Stimulated activated CD4-positive, alpha-beta T cell treated with anti-CD3 and anti-CD28 coated beads, Interleukin-2, amount 100 ng/mL, for 24 hours (primary cell): Measurements from ENCODE around the gene HSD17B2.

Experiments used
- DNase-seq, 2 donors: peaks; one replicate each; pipeline ENCODE4 v3.0.0-alpha.2; 2020

Gene HSD17B2

DNA sequence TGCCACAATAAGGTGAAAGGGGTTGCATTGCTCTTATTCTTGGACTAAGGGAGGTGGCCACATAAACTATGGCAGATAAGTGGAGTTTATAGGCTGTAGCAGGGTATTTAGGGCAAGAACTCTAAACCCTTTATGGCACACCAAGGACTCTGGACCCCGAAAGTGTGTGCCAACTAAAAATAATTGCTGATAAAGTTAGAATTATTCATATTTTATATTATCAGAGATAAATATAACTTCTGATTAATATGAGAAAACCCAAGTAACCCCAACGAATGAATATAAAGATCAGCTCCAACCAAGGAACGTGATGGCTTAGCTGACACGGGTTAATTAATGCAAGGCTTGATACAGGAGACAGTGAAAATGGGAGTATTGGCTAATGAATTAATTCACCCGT lies 15.0 kb upstream of the HSD17B2 start:
- no peak for DNase-seq

DNA sequence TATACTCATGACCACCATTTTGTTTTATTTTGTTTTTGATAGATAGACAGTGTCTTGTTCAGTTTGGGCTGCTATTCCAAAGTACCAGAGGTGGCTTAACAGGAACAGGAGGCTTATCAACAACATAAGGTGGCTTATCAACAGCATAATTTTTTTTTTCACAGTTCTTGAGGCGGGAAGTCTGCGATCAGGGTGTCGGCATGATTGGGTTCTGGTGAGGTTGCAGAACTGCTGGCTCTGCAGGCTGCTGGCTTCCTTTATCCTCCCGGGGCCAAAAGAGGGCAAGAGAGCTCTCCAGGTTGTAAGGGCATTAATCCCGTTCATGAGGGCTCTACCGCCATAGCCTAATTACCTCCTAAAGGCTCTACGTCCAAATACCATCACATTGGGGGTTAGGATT lies 11.8 kb upstream of the HSD17B2 start:
- DNase-seq = no peak

DNA sequence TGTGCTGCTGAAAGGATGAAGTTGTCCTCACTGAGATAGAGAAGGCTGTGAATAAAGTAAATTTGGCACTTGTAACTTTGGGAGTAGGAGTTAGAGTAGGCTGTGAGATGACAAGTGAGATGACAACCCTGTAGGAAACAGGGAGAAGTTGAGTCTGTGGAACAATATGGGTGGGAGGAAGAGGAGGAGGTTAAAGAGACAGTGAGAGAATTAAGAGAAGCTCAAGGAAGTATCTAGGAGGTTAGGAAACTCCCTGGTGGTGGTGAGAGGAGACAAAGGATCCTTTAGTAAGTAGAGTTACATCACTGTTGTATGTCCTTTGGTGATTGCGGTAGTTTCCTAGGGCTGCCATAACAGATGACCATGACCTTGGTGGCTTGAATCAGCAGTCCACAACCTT lies 10.7 kb upstream of the HSD17B2 start:
- no peak for DNase-seq

DNA sequence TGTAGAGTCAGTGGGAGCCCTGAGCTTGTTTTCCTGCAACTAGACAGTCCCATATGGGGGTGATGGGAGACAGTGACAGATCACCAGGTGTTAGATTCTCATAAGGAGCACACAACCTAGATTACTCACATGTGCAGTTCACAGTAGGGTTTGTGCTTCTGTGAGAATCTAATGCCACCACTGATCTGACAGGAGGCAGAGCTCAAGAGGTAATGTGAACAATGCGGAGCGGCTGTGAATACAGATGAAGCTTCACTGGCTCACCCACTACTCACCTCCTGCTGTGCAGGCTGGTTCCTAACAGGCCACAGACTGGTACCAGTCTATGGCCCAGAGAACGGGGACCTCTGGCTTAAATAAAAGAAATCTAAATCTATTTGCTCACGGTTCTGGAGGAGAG lies 10.2 kb upstream of the HSD17B2 start:
- no peak for DNase-seq

DNA sequence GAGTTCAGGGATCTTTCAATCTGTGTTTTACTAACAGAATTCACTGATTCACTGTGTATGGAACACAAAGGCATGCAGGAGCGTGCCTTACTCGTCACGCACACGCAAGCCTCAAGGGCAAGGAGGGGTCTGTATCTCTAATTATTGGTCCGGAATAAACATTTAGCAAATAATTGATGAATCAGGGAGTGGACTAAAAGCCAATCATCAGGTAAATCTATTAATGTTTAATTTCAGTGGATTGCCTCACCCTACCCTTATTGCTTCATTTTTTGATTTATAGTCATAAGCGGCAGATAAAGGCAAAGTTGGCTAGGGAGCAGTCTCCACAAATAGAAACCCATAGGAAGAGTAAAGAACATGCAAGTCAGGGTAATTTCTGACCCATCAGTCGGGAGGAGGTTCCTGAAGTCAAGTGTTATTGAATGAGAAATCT lies 7.4 kb upstream of the HSD17B2 start:
- DNase-seq = no peak

DNA sequence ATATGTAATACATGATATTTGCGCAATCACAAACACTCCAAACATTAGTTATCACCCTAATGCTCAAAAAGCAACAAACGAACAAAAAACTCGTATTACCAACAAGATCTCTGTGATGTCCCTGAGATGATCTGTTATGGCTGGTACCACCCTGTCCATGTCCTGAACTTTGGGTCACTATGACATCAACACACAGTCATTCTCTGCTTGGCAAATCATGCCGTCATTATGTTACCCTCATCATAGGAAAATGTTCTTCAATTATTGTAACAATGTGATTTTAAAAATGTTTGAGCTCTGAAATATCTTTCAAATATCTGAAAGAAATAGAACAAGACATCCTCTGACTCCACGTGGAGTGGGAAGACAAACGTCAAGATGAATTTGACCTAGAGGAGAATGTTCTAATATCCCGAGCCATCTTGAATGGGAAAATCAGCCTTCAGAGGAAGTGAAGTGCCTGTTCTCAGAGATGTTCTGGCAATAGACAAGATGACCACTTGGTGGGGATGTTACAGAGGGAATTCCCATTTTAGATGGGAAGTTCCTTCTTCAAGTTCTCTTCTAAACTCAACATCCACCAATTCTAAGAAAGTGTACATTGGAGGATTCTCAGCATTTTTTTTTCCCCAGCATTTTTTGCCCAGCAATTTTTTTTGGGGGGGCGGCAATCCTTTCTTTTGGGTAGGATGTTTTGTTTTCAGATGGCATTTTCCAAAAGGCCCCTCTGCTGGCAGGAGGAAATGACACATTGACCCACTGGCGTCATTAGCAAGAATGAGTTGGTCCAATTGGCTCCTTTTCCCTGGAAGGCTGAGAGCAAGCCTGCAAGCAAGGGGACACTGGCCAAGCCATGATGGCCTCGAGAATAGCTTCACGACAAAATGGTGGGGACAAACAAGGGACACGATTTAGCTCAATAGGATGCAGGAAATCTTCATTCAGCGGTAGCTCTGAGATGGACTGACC lies 3.7 kb upstream of the HSD17B2 start:
- DNase-seq = no peak

DNA sequence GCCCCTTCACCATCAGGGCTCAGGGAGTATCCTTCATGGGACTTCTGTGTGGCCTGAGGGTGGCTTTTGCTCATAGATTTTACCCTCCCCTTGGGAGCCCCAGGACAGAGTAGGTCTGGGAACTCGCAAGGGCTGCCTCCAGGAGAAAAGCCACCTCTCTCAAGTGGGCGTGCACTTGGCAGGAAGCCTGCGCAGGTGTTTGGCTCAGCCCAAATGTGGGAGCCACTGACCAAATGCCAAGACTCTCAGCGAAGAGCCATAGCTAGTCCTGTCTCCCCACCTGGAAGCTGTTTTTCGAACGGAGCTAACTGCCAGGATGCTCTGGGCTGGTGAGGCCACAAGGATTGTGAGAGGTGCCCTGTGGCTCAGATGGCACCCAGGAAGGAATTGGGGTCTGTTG lies 2.0 kb upstream of the HSD17B2 start:
- DNase-seq = no peak

DNA sequence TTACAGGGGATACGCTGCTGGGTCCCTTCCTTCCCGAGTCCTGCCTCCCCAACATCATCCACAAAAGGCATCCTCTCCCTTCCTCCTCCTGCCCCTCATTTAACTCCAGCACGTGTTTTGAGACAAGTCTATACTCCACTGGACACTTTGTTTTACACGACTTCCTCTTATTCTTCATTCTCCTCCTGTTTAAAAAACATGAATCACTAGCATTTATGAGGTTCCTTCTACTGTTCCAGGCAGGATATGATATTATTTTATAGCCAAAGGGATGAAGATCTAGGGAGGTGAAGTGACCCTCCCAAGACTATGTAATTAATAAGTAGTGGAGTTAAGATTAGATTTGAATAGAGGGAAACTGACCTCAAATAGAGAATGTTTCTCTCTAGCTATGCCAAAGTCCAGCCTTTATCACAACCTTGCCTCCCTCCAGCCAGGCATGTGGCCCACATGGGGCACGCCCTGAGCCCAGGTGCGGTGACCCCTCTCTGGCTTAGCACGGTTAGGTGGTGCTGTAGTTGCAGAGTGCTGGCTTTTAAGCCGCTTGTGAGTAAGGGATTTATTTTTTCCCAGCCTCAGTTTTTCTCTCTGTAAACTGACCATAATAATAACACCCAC lies 1.3 kb upstream of the HSD17B2 start:
- DNase-seq = no peak

DNA sequence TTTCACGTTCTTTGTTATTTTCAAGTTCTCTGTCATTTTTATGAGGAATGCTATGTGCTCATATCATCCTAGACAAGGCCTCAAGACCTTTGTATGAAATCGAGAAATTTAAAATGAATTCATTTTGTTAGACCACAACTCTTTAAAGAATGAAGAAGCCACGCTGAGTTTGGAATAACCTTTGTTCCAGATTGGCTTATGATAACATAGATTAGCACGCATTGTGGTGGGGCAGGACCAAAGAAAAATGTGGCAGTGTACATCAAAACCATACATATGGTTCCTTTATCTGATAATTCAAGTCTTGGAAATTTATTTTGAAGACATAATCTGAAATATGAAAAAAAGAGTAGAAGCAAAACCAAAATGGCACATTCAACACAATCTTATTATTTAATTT lies 2.2 kb downstream of the HSD17B2 start:
- DNase-seq = no peak

DNA sequence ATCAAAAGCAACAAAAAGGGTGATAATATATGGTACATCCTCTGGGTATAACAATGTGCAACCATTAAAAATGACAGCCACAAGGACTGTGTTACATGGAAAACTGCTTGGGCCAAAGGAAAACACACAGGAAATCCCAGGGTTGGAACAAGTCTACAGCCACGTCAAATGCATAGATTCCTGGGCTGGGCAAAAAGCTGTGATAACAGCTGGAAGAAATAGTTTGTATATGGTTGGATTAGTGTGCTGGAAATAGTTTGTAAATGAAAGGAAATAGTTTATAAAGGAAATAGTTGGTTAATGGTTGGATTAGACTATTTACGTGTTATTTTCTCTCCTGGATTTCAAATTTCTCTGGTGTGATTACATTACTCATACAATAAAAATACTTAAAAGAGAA lies 2.6 kb downstream of the HSD17B2 start:
- DNase-seq = no peak

DNA sequence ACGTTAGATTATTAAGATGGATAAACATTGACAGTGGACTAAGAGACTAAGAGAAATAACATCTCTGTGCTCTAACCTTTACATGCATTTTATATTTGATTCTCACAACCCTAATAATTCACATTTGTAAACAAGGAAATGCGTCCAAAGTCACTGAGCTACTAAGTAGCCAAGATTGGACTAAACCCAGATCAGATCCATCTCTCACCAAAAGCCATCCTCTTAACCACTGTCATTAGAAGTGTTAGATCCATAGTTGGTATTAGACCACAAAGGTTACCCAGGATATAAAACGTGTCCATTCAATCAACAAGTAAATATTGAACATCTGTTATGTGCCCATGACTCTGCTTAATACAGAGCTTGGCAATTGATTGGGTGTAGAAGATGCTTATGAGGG lies 5.2 kb downstream of the HSD17B2 start:
- DNase-seq = no peak

DNA sequence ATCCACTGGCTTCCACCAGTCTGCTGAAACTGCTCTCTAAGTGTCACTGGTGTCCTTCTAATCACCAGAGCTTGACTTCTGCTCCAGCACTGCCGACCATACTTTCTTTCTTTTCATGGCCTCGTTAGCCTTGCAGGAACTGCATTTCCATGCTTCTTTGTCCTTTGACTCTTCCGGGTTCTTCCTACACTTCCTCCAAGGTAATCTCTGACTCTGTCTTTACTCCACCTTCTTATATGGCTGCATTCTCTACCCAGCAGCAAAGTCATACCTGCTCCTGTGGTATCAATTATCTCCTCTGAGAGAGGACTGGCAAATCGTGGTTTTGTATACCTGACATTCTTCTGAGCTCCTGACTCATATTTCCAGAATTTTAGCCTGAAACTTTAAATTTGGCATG lies 6.5 kb downstream of the HSD17B2 start:
- no peak for DNase-seq

DNA sequence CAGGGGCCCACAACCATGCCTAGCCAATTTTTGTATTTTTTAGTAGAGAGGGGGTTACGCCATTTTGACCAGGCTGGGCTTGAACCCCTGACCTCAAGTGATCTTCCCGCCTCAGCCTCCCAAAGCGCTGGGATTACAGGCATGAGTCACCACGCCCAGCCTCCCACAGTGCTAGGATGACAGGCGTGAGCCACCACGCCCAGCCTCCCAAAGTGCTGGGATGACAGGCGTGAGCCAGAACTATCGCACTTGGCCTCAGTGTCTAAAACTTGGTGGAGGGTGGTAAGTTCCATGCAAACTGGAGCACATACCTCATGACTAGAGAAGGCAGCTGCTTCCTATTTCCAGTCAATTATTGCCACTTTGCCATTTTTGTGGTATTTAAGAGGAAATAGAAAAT lies 7.1 kb downstream of the HSD17B2 start:
- DNase-seq = no peak

DNA sequence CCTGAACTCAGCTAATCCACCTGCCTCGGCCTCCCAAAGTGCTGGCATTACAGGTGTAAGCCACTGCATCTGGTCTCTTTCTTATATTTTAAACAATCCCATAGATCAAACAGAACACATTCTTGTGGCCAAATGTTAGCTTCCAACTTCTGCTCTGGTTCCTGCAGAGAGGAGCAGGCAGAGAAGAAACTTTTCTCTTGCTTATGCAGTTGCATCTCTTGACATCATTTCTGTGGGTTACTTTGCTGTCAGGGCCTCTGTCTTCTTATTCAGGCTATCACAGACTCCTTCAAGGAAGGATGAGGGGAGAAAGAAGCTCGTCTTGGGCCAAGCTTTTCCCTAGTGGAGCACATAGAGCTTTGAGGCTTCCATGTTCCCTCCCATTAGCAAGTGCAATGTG lies 7.8 kb downstream of the HSD17B2 start:
- DNase-seq = no peak

DNA sequence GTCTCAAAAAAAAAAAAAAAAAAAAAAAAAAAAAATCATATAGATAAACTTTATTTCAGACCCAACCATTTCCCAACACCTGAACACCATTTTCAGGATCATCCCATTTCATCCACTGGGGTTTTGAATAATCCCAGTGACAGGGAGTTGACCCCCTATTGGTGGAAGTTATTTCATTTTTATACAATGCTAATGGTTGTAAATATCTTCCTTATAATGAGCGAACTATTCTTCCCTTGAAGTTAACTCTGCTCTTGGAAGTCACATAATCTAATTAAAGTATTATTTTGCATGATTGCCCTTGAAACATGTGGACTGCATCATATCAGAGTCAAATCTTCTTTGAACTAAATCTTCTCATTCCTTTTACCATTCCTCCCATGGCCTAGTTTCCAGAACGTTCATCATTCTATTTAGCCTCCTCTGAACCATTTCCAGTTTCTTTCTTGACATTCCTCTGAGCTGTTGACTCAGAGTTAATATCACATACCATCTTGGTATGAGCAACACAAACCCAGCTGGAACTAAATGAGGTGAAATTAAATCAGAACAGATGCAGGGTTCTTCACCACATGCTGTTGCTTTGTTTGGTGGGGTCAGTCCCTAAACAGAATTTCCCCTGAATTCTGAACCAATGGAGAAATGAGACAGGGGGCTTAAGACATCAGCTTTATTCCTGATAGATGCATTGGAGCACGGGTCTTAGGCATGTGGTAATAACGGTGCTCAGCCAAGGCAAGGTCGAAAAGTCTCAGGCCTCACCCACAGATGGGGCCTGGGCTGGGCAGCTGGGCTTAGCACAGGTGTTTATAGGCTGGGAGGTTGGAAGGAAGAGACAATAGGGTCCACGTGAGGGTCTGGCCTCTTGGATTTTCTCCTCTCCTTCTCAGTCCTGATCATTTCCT lies 8.9 kb downstream of the HSD17B2 start:
- DNase-seq = no peak

DNA sequence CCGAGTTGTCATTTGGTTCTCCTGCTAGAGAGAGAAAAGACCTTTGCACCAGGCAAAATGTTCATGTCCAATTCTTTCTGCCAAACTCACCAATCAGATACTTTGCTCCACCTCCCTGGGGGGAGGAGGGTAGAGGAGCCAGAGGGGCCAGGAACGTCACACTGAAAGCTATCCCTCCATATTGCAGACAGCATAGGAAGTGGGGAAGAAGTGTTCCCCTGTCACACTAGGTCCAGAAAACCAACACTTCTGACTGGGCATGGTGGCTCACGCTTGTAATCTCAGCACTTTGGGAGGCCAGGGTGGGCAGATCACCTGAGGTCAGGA lies 9.5 kb downstream of the HSD17B2 start:
- no peak for DNase-seq

DNA sequence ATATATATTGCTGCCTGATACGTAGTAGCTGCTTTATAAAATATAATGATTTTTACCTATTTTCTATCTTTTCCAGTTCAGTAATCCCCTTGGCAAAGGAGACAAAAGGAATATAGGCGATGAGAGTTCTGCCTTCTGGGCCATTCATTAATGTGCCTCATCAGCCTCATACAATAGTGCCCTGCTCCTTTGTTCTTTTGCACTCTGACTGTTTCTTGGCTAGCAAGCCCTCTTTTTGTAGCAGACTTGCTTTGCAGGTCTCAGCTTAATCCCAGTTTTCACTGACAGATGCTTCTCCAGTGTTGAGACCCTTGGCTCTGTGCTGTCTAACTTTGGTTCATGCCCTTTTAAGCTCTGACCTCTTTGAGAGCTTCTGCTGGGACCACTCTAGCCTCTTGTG lies 10.4 kb downstream of the HSD17B2 start:
- DNase-seq = no peak

DNA sequence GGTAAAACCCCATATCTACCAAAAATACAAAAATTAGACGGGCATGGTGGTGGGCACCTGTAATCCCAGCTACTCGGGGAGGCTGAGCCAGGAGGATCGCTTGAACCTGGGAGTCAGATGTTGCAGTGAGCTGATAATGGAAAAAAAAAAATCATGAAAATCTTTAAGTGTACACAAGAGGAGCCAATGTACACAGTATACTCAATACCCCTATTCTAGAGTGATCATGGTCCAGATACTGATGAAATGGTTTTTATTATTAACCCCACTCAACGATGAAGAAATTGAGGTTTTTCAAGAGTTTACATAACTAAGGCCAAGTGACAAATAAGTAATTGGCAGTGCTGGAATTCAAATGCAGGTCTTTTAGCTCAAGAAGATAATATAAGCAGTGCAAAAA lies 11.5 kb downstream of the HSD17B2 start:
- no peak for DNase-seq

DNA sequence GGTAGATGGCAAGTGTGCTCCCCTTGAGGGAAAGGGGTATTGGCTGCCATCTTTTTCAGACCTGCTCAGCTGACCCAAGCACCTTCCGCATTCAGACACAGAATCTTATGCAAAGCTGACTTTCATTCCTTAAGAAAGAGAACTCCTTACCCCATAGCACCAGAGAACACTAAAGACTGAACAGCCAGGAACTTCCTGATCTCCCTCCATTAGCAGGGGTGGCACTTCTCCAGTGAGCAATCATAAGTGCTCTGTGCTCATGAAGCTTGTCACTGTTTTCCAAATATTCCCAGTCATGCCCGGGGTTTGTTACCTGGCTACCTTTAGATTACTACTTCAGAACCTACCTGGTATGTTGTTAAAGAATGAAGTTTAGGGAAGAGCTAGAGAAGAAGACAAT lies 11.9 kb downstream of the HSD17B2 start:
- no peak for DNase-seq

DNA sequence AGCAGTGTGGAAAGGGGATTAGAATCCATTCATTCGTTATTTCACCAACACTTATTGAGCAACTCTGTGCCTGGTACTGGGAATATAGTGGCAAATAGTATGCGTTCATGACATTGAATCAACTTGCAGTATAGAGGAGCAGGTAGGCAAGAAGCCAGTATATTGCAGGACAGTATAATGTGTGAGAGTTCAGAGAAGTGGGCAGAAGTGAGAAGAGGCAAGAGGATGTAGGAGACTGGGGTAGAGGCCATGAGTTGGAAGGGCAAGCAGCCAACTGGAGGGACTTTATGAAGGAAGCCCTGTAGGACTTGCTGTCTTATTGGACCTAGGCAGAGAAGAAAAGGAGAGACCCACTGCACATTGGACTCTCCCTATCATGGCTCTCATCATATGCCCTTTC lies 12.3 kb downstream of the HSD17B2 start:
- DNase-seq = no peak

DNA sequence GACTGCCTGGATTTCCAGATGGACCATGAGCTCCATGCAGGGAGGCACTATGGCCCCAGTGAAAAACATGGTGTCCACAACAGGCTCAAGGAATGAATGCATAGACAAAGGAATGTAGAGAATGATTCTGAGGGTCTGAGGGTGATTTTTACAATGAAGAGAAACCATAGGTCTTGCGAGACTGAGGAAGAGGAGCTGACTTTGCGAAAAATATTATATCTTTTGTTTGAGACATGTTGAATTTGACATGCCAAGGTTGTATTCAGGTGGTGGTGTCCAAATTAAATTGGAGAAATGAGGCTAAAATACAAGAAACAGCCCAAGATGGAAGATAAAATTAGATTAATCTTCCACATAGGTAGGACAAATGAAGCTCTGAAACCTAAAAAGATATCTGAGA lies 12.7 kb downstream of the HSD17B2 start:
- no peak for DNase-seq

DNA sequence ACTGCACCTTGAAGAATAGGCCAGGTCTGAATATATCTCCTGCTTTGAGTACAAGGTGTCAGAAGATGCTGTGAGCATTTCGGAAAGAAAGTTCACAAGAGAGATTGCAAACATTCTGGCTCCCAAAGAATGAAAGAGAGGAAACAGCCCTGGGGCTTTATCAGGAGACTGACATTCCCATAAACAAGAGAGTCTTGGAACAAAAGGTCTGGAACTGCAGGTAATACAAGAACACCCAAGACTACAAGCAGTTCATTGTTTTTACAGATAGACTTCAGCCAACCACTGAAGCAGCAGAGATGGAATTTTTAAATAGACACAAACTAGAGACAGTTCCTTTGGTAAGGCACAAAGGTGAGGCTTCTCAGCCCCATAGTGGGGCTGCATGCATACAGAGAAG lies 14.4 kb downstream of the HSD17B2 start:
- DNase-seq = no peak

DNA sequence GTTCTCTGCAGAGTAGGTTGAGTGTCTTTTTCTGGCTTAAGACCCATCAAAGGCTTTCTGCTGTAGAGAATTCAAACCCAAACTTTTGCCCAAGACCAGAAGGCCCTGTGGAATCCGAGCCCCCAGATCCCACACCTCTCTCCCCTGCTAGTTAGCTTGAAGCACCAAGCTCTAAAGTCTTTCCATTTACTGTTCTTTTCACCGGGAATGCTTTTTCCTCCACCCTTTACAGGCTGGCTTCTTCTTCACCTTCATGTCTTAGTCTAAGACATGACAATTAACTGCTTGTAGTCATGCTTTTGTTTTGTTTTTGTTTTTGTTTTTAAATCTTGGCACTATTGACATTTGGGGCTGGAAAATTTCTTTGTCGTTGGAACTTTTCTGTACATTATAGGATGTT lies 15.5 kb downstream of the HSD17B2 start:
- DNase-seq = no peak

DNA sequence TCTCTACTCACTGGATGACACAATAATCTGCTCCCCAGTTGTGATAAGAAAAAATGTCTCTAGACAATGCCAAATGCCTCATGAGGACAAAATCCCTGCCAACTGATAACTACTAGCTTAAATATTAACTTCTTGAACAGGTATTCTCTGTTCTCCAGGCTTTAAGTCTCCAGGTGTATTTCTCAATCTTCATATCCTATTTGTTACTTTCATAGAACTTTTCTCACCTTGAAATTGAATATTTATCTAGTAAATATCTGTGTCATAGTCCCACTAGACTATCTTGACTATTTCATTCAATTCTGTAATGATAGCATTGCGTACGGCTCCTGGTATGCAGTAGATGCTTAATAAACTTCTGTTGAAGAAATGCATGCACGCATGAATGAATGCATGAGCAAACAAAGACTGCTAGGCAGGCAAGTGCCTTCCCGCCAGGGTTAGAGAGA lies 15.9 kb downstream of the HSD17B2 start:
- no peak for DNase-seq
